Sigmoid colon (tissue), 4 donors: ENCODE measurements around the gene NME2.

Experiments
- EP300 ChIP-seq, 4 donors: sonication (generic); formaldehyde crosslinking; IDR thresholded peaks; one replicate each; pipeline ENCODE4 v1.6.1; 2017; ENCODE audit warnings: antibody characterized with exemption in 4 of 4
- POLR2A ChIP-seq, 2 donors: fragments of 450-650 bp; IDR thresholded peaks; one replicate each; pipeline ENCODE4 v1.6.1; 2016; ENCODE audit warnings: antibody characterized with exemption in 2 of 2, mild to moderate bottlenecking in 2 of 2, moderate library complexity in 2 of 2
- TF ChIP-seq, protein P1 (sequence below), 4 experiments: fragments of 450-650 bp in 3 of 4; fragments of 200-600 bp in 1 of 4; IDR thresholded peaks; one replicate each; pipeline ENCODE4 v1.5.1; 2016 to 2019; ENCODE audit warnings: antibody characterized with exemption in 4 of 4, mild to moderate bottlenecking in 3 of 4, moderate library complexity in 2 of 4

GRCh38 chr17:51165680-51166197, 472 bp upstream of the NME2 start:
- no peak for TF ChIP-seq EP300 (IDR thresholded peaks at IDR 0.05)
- TF ChIP-seq, protein P1, sequence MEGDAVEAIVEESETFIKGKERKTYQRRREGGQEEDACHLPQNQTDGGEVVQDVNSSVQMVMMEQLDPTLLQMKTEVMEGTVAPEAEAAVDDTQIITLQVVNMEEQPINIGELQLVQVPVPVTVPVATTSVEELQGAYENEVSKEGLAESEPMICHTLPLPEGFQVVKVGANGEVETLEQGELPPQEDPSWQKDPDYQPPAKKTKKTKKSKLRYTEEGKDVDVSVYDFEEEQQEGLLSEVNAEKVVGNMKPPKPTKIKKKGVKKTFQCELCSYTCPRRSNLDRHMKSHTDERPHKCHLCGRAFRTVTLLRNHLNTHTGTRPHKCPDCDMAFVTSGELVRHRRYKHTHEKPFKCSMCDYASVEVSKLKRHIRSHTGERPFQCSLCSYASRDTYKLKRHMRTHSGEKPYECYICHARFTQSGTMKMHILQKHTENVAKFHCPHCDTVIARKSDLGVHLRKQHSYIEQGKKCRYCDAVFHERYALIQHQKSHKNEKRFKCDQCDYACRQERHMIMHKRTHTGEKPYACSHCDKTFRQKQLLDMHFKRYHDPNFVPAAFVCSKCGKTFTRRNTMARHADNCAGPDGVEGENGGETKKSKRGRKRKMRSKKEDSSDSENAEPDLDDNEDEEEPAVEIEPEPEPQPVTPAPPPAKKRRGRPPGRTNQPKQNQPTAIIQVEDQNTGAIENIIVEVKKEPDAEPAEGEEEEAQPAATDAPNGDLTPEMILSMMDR (IDR thresholded peaks at IDR 0.05): no peak
- peak in 1 of 2 donors; percentile 59 for TF ChIP-seq POLR2A (IDR thresholded peaks at IDR 0.05)
